Esophagus (tissue), 2 donors: ENCODE measurements around the gene TUBD1. TPM values are rescaled to one million over a fixed set of nuclear protein-coding genes. Genes with fewer than 3 reads are reported as not detected.

Experiments used
- H3K27ac ChIP-seq, 2 donors: one replicate each; pipeline ENCODE4 v1.5.1; 2013; ENCODE audit warnings: low read depth in 2 of 2, mild to moderate bottlenecking in 2 of 2, inconsistent platforms in 1 of 2, low read length in 1 of 2, moderate library complexity in 1 of 2
- H3K27me3 ChIP-seq, 2 donors: one replicate each; pipeline ENCODE4 v1.6.1; 2013; ENCODE audit warnings: low read length in 2 of 2, control low read depth in 1 of 2, mild to moderate bottlenecking in 1 of 2; ENCODE audit not compliant: insufficient read depth in 2 of 2, control insufficient read depth in 1 of 2
- H3K36me3 ChIP-seq, 2 donors: one replicate each; pipeline ENCODE4 v1.6.1; 2013; ENCODE audit warnings: low read length in 1 of 2; ENCODE audit not compliant: control insufficient read depth in 2 of 2, insufficient read depth in 2 of 2
- H3K4me1 ChIP-seq, 2 donors: one replicate each; pipeline ENCODE4 v1.6.1; 2013; ENCODE audit warnings: low read length in 1 of 2; ENCODE audit not compliant: control insufficient read depth in 2 of 2, insufficient read depth in 2 of 2
- H3K4me3 ChIP-seq, 2 donors: one replicate each; pipeline ENCODE4 v1.5.1; 2013; ENCODE audit warnings: low read length in 2 of 2, mild to moderate bottlenecking in 2 of 2, low read depth in 1 of 2, moderate library complexity in 1 of 2
- H3K9me3 ChIP-seq, 2 donors: one replicate each; pipeline ENCODE4 v1.6.1; 2013; ENCODE audit warnings: mild to moderate bottlenecking in 2 of 2, low read depth in 1 of 2, low read length in 1 of 2, moderate library complexity in 1 of 2; ENCODE audit not compliant: control insufficient read depth in 2 of 2, insufficient read depth in 1 of 2
- WGBS, 2 donors: extraction: QIAGEN DNeasy Blood & Tissue Kit; methylation state at CpG; one replicate each; pipeline ENCODE4 v1.1.7; 2013; 5-methylcytosine and 5-hydroxymethylcytosine counted together
- polyA plus RNA-seq, 2 donors: library from polyadenylated mRNA; stranded (reverse); fragments of 200-250 nt; gene quantifications; one replicate each; pipeline ENCODE4 v1.2.3, GENCODE V29; 2013
- donor health status: healthy with polysubstance abuse.
- donor health status: Bipolar disorder and iron deficiency.

Gene TUBD1
- polyA plus RNA-seq, 2 donors, result 7.1 to 8.4 TPM

DNA sequence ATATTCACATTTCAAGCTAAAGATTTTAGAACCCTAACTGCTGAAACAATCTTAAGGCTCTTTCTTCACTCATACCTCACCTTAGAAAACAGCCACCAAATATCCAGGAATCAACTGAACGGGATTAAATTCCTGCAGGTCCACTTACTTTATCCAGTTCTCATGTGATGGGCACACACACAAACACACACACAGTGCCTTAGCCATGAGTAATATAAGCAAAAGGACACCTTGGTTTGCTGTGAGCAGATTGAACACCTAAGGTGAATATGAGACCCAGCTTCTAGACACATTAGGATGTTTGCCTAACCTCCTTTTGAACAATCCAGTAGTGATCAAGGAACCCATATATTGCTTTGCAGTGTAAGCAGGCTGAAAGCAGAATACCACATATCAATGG lies 81.5 kb downstream of the TUBD1 start:
- Histone ChIP-seq H3K4me1 (no peaks in the 10 kb centered on the region), H3K4me3 (no peak overlapping the region), H3K9me3 (no peaks in the 10 kb centered on the region), H3K36me3 (no peaks in the 10 kb centered on the region), H3K27ac (no peak overlapping the region), H3K27me3 (no peaks in the 10 kb centered on the region)
- WGBS, 2 donors, result 95 to 96% methylated on average over 1 of the region's 1 CpG

DNA sequence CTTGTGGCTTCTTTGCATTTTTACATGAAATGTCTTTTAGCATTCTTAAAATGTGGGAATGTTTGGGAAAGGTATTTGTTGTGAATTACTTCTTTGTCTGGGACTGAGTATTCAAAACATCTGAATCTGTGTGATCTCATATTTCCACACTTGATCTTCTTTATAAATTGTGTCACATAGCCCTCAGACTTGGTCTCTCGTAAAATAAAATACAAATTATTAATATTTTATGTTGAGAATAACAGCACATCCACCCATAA lies 81.9 kb downstream of the TUBD1 start:
- Histone ChIP-seq H3K27ac (no peak overlapping the region), H3K4me1 (no peaks in the 10 kb centered on the region), H3K9me3 (no peaks in the 10 kb centered on the region), H3K4me3 (no peak overlapping the region), H3K36me3 (no peaks in the 10 kb centered on the region), H3K27me3 (no peaks in the 10 kb centered on the region)
- WGBS, 2 donors, result 89 to 97% methylated on average over 1 of the region's 1 CpG

Other genes starting within 250 kb of the TUBD1 start
- 10 to 100 TPM; 30.9 to 32.2 TPM for gene PTRH2, start 185.5 kb downstream of the TUBD1 start, polyA plus RNA-seq
- 10 to 100 TPM; 90.8 to 98.0 TPM for gene VMP1, start 185.3 kb downstream of the TUBD1 start, polyA plus RNA-seq
- gene RPS6KB1, start 178 bp upstream of the TUBD1 start, polyA plus RNA-seq, result 10 to 100 TPM; 13.2 to 13.5 TPM
- gene RNFT1, start 71.8 kb upstream of the TUBD1 start, polyA plus RNA-seq, result 10 to 100 TPM in 1 of 2 donors, 1 to 10 TPM in 1; 9.8 to 10.3 TPM
- 1 to 10 TPM; 4.2 to 5.9 TPM for gene HEATR6, start 186.0 kb upstream of the TUBD1 start, polyA plus RNA-seq